ENCODE measurements around the gene DRG2.

The DRG2 gene

GRCh38 chr17:18143044-18143936, 55.5 kb downstream of the DRG2 start:
- DNase-seq (ENCODE audit: low read depth in 3 of 3) = no peak

DNA sequence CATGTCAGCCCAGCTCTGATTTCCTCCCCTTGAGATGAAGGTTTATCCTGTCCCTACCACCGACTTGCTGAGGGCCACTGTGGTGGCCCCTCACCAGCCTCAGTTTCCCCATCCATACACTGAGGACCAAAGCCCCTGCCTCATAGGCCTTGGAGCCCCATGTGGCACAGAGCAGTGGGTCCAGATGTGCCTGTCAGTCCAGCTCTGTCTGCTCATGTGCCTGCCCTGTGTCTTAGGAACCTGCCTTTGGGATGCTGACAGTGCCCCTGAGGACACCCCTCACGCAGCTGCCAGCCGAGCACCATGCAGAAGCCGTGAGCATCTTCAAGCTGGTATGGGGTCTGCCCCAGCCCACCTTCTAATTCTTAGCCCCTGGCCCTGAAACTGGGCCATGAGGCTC, 56.5 kb downstream of the DRG2 start:
- no peak for DNase-seq (ENCODE audit: low read depth in 3 of 3)

DNA sequence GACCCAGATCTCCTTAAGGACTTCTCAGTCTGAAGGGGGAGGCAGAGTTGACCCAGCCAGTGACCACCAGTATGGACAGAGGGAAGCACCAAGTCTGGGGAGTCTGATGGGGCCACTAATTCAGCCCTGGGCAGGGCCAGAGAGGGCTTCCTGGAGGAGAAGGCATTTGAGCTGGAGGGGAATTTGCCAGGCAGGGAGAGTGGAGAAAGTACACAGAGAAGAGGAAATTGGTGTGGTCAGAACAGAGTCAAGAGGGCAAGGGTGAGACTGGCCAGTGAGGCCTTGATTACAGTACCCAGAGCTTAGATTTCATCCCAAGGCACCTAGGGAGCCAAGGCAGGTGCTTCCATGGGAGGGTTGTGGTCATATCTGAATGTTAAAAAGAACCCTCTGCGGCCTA, 57.1 kb downstream of the DRG2 start:
- DNase-seq (ENCODE audit: low read depth in 3 of 3) = no peak

DNA sequence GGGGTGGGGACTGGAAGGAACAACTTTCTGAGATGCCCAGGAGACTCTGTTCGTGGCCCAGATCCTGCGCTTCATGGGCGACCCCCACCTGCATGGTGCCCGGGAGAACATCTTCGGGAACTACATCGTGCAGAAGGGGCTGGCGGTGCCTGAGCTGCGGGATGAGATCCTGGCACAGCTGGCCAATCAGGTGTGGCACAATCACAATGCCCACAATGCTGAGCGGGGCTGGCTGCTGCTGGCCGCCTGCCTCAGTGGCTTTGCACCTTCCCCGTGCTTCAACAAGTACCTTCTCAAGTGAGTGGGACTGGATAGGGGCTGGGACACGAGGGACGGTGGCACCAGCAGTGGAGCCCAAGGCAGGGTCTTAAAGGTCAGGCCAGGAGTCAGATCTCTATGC, 58.1 kb downstream of the DRG2 start:
- no peak for DNase-seq (ENCODE audit: low read depth in 3 of 3)

DNA sequence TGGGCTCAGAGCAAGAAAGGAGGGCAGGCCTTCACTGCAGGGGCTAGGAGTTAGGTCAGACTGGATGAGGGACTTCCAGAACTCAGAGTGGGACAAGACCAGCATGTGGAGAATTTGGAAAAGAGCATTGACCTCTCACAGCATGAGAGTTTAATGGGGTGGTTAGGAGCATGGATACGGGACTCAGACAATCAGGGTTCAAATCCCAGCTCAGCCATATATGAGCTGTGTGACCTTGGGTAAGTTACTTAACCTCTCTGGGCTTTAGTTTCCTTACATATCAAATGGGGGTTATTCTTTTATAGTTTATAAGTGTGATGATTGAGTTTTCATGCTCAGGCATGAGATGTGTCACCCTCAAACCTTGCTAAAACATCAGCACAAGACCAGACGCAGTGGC, 58.5 kb downstream of the DRG2 start:
- no peak for DNase-seq (ENCODE audit: low read depth in 3 of 3)

- DNase-seq (ENCODE audit: low read depth in 3 of 3) = no peak
These were observed 59.2 kb downstream of the DRG2 start for GRCh38 chr17:18146980-18147379.

GRCh38 chr17:18148586-18148985, 60.8 kb downstream of the DRG2 start:
- DNase-seq (ENCODE audit: low read depth in 3 of 3) = no peak

DNA sequence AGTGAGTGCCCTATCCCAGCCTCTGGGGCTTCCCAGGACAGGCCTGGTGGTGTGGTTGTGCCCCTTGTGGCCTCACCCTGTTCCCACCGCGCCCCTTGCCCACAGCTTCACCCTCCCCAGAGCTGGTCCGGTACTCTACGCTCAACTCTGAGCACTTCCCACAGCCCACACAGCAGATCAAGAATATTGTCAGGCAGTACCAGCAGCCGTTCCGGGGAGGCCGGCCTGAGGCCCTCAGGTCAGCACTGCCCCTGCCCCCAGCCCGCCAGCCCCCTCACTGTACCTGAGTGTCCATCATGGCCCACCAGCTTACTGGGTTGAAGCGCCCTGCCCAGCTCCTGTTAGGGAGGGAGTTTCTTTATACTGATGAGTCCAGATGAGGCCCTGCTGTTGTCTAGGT, 63.5 kb downstream of the DRG2 start:
- DNase-seq (ENCODE audit: low read depth in 3 of 3) = no peak

DNA sequence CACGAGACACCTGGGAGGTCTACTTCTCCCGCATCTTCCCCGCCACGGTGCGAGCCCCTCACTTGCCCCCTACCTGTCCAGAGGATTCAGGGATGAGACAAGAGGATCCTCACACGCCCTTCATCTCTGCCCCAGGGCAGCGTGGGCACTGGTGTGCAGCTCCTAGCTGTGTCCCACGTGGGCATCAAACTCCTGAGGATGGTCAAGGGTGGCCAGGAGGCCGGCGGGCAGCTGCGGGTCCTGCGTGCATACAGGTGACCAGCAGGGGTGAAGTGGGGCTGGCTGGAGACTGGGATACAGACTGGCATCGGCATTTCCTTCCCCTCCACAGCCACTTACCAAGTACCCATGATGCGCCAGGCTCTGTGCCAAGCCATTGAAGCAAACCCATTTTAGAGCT, 67.4 kb downstream of the DRG2 start:
- no peak for DNase-seq (ENCODE audit: low read depth in 3 of 3)

GRCh38 chr17:18156171-18156975, 68.6 kb downstream of the DRG2 start:
- no peak for DNase-seq (ENCODE audit: low read depth in 3 of 3)

- DNase-seq (ENCODE audit: low read depth in 3 of 3) = no peak
These were observed 69.2 kb downstream of the DRG2 start for GRCh38 chr17:18156976-18157280.
